Brain microvascular endothelial cell (primary cell): ENCODE data around the gene ZFYVE19.

Source experiments
- DNase-seq: peaks from one replicate; pipeline ENCODE4 v3.0.0-alpha.2; 2020
- H3K27ac ChIP-seq: fragments of 250-450 bp; sonication (Bioruptor Pico); 2 replicates; pipeline ENCODE4 v1.5.1; 2020; ENCODE audit warnings: mild to moderate bottlenecking, moderate library complexity
- H3K27me3 ChIP-seq: fragments of 250-450 bp; sonication (Bioruptor Pico); replicated peaks from 2 replicates; pipeline ENCODE4 v1.5.1; 2020; ENCODE audit warnings: mild to moderate bottlenecking
- H3K36me3 ChIP-seq: fragments of 250-450 bp; sonication (Bioruptor Pico); replicated peaks from 2 replicates; pipeline ENCODE4 v1.5.1; 2020; ENCODE audit warnings: mild to moderate bottlenecking
- H3K4me3 ChIP-seq: 2 replicates; pipeline ENCODE4 v1.5.1; 2011; ENCODE audit warnings: low read depth, mild to moderate bottlenecking, control low read depth, low read length, moderate library complexity
- in situ Hi-C: cut with HindIII; loops from 2 replicates; pipeline ENCODE4 v1.10.0; 2017; ENCODE audit warnings: low sequenced_read_pairs, low pct_ligation_motif_present
- TF ChIP-seq, protein P1 (sequence below): IDR thresholded peaks from 2 replicates; pipeline ENCODE4 v1.5.1; 2011; ENCODE audit warnings: low read depth, mild to moderate bottlenecking, moderate library complexity, low read length, control low read depth, inconsistent platforms; ENCODE audit errors: missing control alignments

ZFYVE19 gene

DNA sequence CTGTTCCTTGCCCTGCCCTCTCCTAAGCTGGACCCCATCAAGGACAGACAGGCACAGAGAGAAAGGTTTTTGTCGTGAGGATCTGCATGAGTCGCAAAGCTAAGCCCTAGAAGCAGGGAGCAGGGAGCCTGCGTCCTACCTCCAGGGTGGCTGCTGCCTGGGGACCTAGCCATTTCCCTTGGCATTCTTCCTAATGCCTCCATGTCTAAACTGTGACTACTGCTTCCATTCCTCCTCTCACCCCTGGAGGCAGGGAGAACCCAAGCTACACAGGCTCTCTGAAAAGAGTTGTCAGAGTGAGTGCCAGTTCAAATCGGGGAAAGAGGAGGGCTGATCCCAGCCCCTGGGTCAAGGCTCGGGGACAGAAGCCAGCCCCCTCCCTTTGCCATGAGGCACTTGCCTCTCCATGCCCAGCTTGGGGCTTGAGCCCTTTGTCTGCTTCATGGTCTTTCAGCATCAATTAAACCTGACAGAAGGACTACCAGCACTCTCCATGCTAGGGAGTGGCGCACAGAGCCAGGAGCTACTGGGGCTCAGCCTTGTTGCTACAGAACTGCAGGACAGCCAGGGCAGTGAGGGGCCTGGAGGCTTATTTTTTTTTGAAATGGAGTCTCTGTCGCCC, 40.6 kb upstream of the ZFYVE19 start:
- H3K27ac ChIP-seq, result no peak overlapping the region
- in situ Hi-C loops, result no loop called here
- no peaks in the 10 kb centered on the region for H3K27me3 ChIP-seq
- TF ChIP-seq, protein P1, sequence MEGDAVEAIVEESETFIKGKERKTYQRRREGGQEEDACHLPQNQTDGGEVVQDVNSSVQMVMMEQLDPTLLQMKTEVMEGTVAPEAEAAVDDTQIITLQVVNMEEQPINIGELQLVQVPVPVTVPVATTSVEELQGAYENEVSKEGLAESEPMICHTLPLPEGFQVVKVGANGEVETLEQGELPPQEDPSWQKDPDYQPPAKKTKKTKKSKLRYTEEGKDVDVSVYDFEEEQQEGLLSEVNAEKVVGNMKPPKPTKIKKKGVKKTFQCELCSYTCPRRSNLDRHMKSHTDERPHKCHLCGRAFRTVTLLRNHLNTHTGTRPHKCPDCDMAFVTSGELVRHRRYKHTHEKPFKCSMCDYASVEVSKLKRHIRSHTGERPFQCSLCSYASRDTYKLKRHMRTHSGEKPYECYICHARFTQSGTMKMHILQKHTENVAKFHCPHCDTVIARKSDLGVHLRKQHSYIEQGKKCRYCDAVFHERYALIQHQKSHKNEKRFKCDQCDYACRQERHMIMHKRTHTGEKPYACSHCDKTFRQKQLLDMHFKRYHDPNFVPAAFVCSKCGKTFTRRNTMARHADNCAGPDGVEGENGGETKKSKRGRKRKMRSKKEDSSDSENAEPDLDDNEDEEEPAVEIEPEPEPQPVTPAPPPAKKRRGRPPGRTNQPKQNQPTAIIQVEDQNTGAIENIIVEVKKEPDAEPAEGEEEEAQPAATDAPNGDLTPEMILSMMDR, result no peak
- H3K36me3 ChIP-seq, result no peaks in the 10 kb centered on the region
- H3K4me3 ChIP-seq, result no peak overlapping the region
- no peak for DNase-seq

DNA sequence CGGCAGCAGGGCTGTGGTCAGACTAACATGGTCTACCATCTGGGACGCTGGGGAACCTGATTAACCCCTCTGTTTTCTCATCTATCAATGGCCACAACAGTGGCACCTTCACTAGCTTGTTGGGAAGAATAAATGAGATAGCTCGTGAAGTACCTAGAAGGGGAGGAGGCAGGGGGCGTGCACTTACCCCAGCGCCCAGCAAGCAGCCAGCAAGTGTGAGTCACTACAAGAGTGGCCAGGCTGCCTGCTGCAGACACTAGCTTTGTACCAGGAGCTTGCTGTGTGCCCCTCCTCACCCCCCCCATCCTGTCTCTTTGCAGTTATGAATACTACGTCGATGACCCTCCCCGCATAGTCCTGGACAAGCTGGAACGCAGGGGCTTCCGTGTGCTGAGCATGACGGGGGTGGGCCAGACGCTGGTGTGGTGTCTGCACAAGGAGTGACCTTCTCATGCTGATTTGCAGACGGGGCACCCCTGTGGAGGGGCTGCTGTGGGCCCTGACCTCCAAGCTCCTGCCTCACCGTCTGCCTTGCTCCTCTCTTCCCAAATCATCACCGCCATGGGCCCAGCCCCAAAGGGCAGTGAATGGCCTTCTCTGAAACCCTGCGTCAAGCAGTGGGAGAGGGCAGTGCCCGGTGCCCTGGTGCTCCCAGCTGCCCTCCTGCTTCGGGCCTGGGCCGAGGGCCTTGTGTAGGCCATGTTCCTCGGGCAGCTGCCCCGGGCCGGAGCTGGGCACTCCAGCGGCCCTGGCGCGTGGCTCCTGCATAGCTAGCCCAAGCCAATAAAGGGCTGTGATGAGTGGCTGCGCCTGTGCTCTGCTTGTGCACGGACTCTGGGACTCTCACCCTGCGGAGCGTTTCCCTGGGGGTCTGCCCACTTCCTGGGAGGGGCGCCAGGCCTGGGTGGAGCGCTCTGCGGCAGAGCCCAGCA, 39.7 kb upstream of the ZFYVE19 start:
- TF ChIP-seq, protein P1, result no peak
- in situ Hi-C loops, result no loop called here

DNA sequence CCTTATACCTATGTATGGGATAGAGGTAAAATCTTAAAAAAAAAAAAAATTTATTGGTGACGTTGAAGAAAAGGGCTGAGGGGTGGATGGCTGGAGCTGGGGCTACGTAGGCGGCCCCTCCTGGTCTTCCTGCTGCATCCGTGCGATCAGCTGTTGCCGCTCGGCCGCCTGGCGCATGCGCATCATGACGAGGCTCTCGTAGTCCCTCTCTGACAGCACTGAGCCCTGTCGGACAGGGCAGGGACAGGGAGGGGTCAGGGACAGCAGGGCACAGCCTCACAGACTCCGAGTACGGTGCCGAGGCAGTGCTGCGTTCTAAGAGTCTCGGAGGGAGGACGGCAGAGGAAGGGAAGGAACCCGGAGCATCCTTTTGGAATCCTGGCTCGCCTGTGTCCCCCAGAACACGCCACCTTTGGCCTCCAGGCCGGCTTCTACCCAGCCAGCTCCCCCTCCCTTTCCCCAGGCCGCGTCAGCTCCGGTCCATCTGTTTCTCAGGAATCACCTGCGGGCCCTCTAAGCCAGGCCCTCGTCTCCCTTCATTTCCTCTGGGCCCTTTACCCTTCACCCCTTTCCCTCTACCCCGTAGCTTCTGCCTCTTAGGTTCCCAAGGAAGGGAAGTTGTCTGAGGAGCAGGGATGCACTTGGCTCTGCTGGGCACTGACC, 38.9 kb upstream of the ZFYVE19 start:
- Histone ChIP-seq H3K27ac (no peak overlapping the region), H3K36me3 (peaks cover 1% of the 10 kb centered on the region), H3K4me3 (no peak overlapping the region), H3K27me3 (no peaks in the 10 kb centered on the region)
- in situ Hi-C loops, result no loop called here
- TF ChIP-seq, protein P1, result no peak
- DNase-seq, result no peak

More for the DNA sequence above, 39.7 kb upstream of the ZFYVE19 start:
- H3K4me3 ChIP-seq, result no peak overlapping the region
- no peak overlapping the region for H3K27ac ChIP-seq
- H3K36me3 ChIP-seq, result no peaks in the 10 kb centered on the region
- no peaks in the 10 kb centered on the region for H3K27me3 ChIP-seq
- peak; percentile 60 for DNase-seq

DNA sequence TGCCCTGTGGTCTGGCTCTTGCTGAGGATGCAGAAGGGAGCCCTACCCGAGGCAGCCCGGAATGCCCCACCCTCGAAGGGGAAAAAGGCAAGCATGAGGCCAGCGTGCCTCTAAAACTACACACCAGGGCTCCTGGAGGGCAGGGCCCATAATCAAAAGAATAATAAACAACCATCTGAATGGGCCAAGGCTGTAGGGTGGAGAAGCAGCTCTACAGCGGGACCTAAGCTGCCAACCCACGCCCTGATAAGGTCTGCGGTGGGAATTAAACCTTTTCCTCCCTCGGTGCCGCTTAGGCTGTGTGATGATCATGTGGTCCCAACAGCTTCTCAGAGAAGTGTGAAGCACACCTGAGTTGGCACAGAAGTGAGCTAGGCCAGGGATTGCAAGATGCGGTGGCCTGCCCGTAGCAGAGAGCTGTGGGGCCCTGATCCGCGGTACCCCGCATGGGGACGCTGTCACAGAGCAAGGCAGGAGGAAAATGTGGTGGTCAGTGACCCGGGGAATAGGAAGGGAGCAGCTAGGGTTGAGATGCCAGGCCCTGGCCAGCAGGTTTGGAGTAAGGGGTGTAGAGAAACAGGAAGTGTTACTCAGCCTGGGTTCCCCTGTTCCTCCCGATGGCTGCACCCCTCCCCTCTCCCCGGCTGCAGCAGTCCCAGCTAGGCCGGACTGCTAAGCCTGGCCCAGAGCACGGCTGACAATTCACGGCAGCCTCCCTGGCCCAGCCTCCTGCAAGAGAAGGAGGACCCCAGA, 38.2 kb upstream of the ZFYVE19 start:
- in situ Hi-C loops, result no loop called here
- H3K27me3 ChIP-seq, result no peaks in the 10 kb centered on the region
- no peak for DNase-seq
- TF ChIP-seq, protein P1, result no peak
- H3K36me3 ChIP-seq, result peaks cover 8% of the 10 kb centered on the region
- H3K4me3 ChIP-seq, result no peak overlapping the region
- H3K27ac ChIP-seq, result no peak overlapping the region

DNA sequence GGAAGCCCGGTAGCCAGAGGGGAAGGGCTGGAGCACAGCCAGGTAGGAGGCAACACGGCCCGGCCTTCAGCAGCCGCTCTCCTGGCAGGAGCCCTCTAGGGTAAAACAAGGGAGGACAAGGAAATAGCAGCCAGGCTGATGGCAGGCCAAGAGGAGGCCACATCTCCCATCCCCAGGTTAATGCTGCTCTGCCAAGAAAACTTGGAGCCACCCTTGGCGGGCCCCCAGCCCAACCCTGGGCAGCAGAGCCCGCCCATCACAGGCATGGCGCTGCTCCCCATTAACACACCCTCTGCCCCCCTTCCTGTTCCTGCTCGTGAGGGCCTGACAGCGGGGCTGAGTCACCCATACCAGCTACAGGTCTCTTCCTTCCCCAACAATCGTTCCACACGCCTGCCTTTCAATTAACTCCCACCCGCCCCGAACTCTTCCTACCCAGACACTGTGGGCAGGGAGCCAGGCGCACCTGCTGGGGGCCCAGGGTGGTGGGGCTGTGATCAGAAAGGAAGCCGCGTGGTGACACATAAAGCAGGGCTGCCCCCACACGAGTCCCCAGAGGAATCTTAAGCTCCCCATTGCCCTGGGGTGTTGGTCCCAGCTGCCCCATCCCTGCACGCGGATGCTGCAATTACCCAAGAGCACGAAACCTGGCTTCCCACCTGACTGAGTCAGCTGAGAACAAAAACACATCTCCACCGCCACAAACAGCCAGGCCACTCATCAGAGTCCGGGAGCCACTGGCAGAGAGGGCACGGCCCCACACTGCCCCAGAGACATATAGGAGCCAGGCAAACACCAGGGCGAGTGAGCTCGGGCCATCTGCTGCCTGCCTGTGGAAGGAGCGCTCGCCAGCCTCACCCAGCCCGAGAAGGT, 37.4 kb upstream of the ZFYVE19 start, which contains the start of gene C15orf62:
Gene C15orf62, plus strand, starts transcription at position 707 of the 873 bp plus-strand sequence. CDS start 516 bp downstream, outside the sequence.
- H3K27me3 ChIP-seq, result no peaks in the 10 kb centered on the region
- H3K27ac ChIP-seq, result no peak within 1 kb of the TSS
- no peak within 1 kb of the TSS for H3K4me3 ChIP-seq
- no peak for DNase-seq
- TF ChIP-seq, protein P1, result no peak
- in situ Hi-C loops, result no loop called here
- peaks cover 13% of the 10 kb centered on the region for H3K36me3 ChIP-seq
